ENCODE results near the gene PALM.

Gene PALM

DNA sequence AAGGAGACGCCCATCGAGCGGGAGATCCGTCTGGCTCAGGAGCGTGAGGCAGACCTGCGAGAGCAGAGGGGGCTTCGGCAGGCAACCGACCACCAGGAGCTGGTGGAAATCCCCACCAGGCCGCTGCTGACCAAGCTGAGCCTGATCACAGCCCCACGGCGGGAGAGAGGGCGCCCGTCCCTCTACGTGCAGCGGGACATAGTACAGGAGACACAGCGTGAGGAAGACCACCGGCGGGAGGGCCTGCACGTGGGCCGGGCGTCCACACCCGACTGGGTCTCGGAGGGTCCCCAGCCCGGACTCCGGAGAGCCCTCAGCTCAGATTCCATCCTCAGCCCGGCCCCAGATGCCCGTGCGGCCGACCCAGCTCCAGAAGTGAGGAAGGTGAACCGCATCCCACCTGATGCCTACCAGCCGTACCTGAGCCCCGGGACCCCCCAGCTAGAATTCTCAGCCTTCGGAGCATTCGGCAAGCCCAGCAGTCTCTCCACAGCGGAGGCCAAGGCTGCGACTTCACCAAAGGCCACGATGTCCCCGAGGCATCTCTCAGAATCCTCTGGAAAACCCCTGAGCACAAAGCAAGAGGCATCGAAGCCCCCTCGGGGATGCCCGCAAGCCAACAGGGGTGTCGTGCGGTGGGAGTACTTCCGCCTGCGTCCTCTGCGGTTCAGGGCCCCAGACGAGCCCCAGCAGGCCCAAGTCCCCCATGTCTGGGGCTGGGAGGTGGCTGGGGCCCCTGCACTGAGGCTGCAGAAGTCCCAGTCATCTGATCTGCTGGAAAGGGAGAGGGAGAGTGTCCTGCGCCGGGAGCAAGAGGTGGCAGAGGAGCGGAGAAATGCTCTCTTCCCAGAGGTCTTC, 49.3 kb downstream of the PALM start:
- Histone ChIP-seq H4K20me1 (ENCODE audit: insufficient read depth, low read length, poor library complexity, severe bottlenecking) (no peaks in the 10 kb centered on the region), H2AFZ (ENCODE audit: low read length) (no peak overlapping the region), H3K36me3 (ENCODE audit: insufficient read depth, low read length) (no peaks in the 10 kb centered on the region), H3K27me3 (ENCODE audit: insufficient read depth, low read length, poor library complexity, severe bottlenecking) (no peaks in the 10 kb centered on the region), H3K4me3 (ENCODE audit: low read length, poor library complexity, severe bottlenecking) (no peak overlapping the region), H3K9me2 (replicated peaks; ENCODE audit: low read depth, low read length) (no peaks in the 10 kb centered on the region), H3K4me2 (ENCODE audit: low read depth, low read length, poor library complexity, severe bottlenecking) (no peak overlapping the region), H3K4me1 (ENCODE audit: insufficient read depth, low read length, poor library complexity, severe bottlenecking) (no peaks in the 10 kb centered on the region), H3K9me3 (ENCODE audit: insufficient read depth, low read depth, low read length) (peaks cover 5% of the 10 kb centered on the region; the same call in 1 of the 2 replicates), H3K9ac (ENCODE audit: low read depth, low read length, poor library complexity, severe bottlenecking) (no peak overlapping the region), H3F3A (ENCODE audit: low read depth) (no peaks in the 10 kb centered on the region), H3K79me2 (ENCODE audit: insufficient read depth, low read length) (no peaks in the 10 kb centered on the region)
- TF ChIP-seq CTCF (conservative IDR thresholded peaks at IDR 0.05; ENCODE audit: low read length), result no peak
- TF ChIP-seq EZH2phosphoT487 (IDR thresholded peaks at IDR 0.05; ENCODE audit: borderline replicate concordance), result no peak

GRCh38 chr19:763181-763580, 54.4 kb downstream of the PALM start:
- no peak overlapping the region for H2AFZ ChIP-seq (ENCODE audit: low read length)
- H3K27me3 ChIP-seq (ENCODE audit: insufficient read depth, low read length, poor library complexity, severe bottlenecking), result no peaks in the 10 kb centered on the region
- no peak overlapping the region for H3K4me2 ChIP-seq (ENCODE audit: low read depth, low read length, poor library complexity, severe bottlenecking)
- H3K4me3 ChIP-seq (ENCODE audit: low read length, poor library complexity, severe bottlenecking), result no peak overlapping the region
- H3K36me3 ChIP-seq (ENCODE audit: insufficient read depth, low read length), result no peaks in the 10 kb centered on the region
- H3K9ac ChIP-seq (ENCODE audit: low read depth, low read length, poor library complexity, severe bottlenecking), result no peak overlapping the region
- H4K20me1 ChIP-seq (ENCODE audit: insufficient read depth, low read length, poor library complexity, severe bottlenecking), result no peaks in the 10 kb centered on the region
- H3K79me2 ChIP-seq (ENCODE audit: insufficient read depth, low read length), result no peaks in the 10 kb centered on the region
- no peaks in the 10 kb centered on the region for H3K4me1 ChIP-seq (ENCODE audit: insufficient read depth, low read length, poor library complexity, severe bottlenecking)
- H3F3A ChIP-seq (ENCODE audit: low read depth), result no peaks in the 10 kb centered on the region
- TF ChIP-seq EZH2phosphoT487 (IDR thresholded peaks at IDR 0.05; ENCODE audit: borderline replicate concordance) (no peak), CTCF (conservative IDR thresholded peaks at IDR 0.05; ENCODE audit: low read length) (no peak)
- H3K9me3 ChIP-seq (ENCODE audit: insufficient read depth, low read depth, low read length), result peaks cover 5% of the 10 kb centered on the region; the same call in 1 of the 2 replicates
- H3K9me2 ChIP-seq (replicated peaks; ENCODE audit: low read depth, low read length), result no peaks in the 10 kb centered on the region

- Histone ChIP-seq H3F3A (ENCODE audit: low read depth) (no peaks in the 10 kb centered on the region), H3K79me2 (ENCODE audit: insufficient read depth, low read length) (no peaks in the 10 kb centered on the region), H3K27me3 (ENCODE audit: insufficient read depth, low read length, poor library complexity, severe bottlenecking) (no peaks in the 10 kb centered on the region), H3K9me2 (replicated peaks; ENCODE audit: low read depth, low read length) (no peaks in the 10 kb centered on the region), H3K4me1 (ENCODE audit: insufficient read depth, low read length, poor library complexity, severe bottlenecking) (no peaks in the 10 kb centered on the region), H3K36me3 (ENCODE audit: insufficient read depth, low read length) (no peaks in the 10 kb centered on the region), H3K4me3 (ENCODE audit: low read length, poor library complexity, severe bottlenecking) (no peak overlapping the region), H3K9me3 (ENCODE audit: insufficient read depth, low read depth, low read length) (no peaks in the 10 kb centered on the region), H3K4me2 (ENCODE audit: low read depth, low read length, poor library complexity, severe bottlenecking) (no peak overlapping the region), H4K20me1 (ENCODE audit: insufficient read depth, low read length, poor library complexity, severe bottlenecking) (no peaks in the 10 kb centered on the region), H3K9ac (ENCODE audit: low read depth, low read length, poor library complexity, severe bottlenecking) (no peak overlapping the region), H2AFZ (ENCODE audit: low read length) (no peak overlapping the region)
- TF ChIP-seq EZH2phosphoT487 (IDR thresholded peaks at IDR 0.05; ENCODE audit: borderline replicate concordance) (no peak), CTCF (conservative IDR thresholded peaks at IDR 0.05; ENCODE audit: low read length) (no peak)
Measured at GRCh38 chr19:763869-764268, 55.1 kb downstream of the PALM start.
